Measurements from ENCODE around the gene CNBP.
"Not testable (repeated sequence)": the region's sequence is repeated elsewhere in the genome, so short reads cannot be mapped to it uniquely, and the experiment has no call there.

CNBP gene

GRCh38 chr3:129184784-129185542, 1.3 kb upstream of the CNBP start:
- DNase-seq (ENCODE audit: low read depth in 2 of 2) = not testable (repeated sequence)

DNA sequence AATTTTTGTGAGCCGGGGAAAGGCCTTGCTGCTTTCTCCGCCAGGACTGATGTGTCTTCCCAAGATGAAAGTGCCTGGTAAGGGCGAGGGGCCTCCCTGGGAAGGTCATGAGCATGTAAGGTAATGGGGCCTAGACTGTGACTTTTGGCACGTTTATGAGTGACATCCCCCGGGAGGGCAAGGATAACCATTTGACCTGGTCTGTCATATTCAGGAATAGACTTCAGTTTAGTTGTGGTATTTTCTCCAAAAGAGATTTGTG, 631 bp upstream of the CNBP start:
- no peak for DNase-seq (ENCODE audit: low read depth in 2 of 2)

GRCh38 chr3:129182390-129183185, 1.1 kb downstream of the CNBP start:
- DNase-seq (ENCODE audit: low read depth in 2 of 2) = no peak

DNA sequence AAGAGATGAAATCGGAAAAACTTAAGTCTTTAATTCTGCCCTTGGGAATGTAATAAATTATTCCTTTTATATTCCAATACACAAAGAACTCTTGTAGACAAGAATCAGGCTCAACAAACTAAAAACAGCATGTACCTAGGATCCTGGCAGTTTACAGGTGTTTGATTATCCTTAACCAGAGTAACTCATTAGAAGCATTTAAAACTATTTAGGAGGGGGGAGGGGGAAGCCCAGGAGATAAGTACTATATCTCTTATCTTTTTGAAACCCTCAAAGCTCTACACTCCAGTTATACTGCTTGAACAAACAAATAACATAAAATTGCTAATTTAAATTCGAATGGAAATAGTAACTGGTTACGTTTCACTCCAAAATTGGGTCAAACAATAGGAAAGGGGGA, 1.9 kb downstream of the CNBP start:
- no peak for DNase-seq (ENCODE audit: low read depth in 2 of 2)

GRCh38 chr3:129180461-129180860, 3.2 kb downstream of the CNBP start:
- no peak for DNase-seq (ENCODE audit: low read depth in 2 of 2)

GRCh38 chr3:129176051-129176450, 7.6 kb downstream of the CNBP start:
- DNase-seq (ENCODE audit: low read depth in 2 of 2) = no peak

DNA sequence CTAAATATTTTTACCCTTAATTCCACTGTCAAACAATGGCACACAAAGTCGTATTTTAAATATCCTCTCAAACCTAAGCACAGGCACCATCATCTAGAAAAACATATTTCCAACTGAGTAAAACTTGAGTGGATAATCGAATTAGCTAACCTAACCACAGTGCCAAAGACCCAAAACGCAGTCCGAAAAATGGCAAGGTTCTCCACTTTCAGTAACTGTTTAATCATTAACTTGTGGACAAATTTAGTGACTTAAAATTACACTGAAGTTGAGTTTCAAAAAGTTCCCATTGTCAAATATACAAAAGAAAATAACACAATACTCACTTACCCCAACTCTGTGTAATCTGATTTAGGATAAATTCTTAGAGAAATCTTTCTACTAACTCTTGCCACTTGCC, 10.0 kb downstream of the CNBP start:
- DNase-seq (ENCODE audit: low read depth in 2 of 2) = no peak

DNA sequence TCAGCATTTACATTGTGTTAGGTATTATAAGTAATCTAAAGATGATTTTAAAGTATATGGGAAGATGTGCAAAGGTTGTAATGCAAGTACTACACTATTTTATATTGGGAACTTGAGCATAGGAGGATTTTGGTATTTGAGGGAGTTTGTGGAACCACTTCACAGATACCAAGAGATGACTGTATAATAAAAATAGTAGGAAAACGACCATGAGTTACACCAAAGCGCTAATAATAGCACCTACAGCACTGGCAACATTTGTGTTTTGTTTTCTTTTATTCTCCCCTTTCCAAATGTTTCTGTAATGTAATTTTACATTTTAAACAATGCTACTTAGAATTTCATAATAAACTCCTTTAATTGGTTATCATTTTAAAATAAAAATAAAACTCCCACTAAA, 10.5 kb downstream of the CNBP start:
- DNase-seq (ENCODE audit: low read depth in 2 of 2) = no peak

- no peak for DNase-seq (ENCODE audit: low read depth in 2 of 2)
Measured at GRCh38 chr3:129166579-129167332, 16.9 kb downstream of the CNBP start.

DNA sequence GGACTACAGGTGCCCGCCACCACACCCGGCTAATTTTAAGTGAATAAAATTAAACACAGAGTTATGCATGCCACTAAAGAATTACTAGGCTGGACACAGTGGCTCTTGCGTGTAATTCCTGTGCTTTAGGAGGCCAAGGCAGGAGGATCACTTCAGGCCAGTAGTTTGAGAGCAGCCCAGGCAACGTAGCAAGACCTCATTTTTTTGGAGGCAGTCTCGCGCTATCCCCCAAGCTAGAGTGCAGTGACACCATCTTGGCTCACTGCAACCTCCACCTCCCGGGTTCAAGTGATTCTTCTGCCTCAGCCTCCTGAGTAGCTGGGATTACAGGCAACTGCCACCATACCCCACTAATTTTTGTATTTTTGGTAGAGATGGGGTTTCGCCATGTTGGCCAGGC, 18.1 kb downstream of the CNBP start:
- not testable (repeated sequence) for DNase-seq (ENCODE audit: low read depth in 2 of 2)

- no peak for DNase-seq (ENCODE audit: low read depth in 2 of 2)
Measured at GRCh38 chr3:129164500-129164899, 19.2 kb downstream of the CNBP start.

- no peak for DNase-seq (ENCODE audit: low read depth in 2 of 2)
Measured at GRCh38 chr3:129162729-129163579, 20.7 kb downstream of the CNBP start.

DNA sequence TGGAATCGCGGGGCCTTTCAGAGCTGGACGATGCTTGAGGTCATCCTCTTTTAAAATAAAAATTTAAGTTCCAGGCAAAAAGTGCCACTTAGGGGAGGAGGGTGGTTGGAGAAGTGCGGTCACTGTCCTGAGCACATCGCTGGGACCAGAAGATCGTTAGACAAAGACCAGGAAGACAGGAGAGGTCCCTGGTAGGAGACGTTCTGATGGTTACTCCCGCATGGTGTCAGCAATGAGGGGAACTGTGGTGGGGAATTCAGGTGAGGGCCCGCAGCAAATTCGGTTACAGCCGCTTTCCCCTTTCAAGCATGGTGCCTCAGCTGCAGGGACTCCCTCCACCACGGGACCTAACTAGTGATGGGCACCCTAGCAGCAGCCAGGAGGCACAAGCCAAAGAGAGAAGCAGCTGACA, 21.8 kb downstream of the CNBP start:
- DNase-seq (ENCODE audit: low read depth in 2 of 2) = no peak

DNA sequence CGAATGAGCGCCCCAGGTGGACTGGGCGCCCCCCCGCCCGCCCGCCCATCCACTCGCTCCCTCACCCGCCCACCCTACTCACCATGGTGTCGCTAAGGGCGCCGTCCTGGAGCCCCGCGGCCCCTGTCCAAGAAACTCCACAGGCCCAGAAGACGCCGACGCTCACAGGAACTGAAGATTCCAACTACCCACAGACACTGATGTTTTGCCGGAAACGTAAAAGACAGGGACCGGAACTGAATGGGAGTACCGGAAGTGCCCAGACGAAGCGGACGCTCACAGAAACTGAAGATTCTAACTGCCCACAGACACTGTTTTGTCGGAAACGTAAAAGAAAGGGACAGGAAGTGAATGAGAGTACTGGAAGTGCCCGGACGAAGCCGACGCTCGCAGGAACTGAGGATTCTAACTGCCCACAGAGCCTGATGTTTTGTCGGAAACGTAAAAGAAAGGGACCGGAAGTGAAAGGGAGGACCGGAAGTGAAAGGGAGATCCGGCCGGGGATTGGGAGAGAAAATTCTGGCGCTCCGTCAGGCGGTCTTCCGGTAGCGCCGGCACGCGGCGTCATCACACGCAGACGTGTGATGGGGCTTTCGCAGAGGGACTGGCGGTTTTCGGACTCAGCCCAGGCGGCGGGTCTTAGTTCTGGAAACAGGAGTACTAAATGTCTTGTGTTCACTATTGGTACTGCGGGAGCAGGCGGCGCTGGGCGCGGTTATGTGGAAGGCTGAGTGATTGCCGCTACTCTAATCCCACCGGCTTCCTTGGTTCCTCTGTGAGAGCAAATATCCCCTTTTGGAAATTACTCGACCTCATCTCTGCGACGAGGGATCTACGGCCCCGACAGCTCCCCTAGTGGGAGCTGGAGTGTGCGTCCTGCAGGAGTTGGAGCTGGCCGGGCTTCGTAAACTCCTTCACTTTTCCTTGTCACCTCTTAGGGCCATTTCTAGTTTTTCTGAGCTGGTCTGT, 22.5 kb downstream of the CNBP start, which contains the start of gene ISY1:
Gene ISY1 (minus strand): TSS at position 173 of the 969 bp plus-strand sequence. CDS start 88 bp downstream, at position 85.
- peak; percentile 60 to 64 for DNase-seq (ENCODE audit: low read depth in 2 of 2)

GRCh38 chr3:129144786-129145185, 38.9 kb downstream of the CNBP start:
- DNase-seq (ENCODE audit: low read depth in 2 of 2) = no peak

DNA sequence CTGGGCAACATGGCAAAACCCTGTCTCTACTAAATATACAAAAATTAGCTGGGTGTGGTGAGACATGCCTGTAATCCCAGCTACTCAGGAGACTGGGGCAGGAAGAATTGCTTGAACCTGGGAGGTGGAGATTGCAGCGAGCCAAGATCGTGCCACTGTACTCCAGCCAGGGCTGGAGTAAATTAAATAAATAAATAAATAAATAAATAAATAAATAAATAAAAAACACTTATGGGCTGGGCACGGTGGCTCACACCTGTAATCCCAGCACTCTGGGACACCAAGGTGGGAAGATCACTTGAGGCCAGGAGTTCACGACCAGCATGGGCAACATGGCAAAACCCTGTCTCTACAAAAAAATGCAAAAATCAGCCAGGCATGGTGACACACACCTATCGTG, 42.7 kb downstream of the CNBP start:
- not testable (repeated sequence) for DNase-seq (ENCODE audit: low read depth in 2 of 2)

- no peak for DNase-seq (ENCODE audit: low read depth in 2 of 2)
Measured at GRCh38 chr3:129139911-129140310, 43.8 kb downstream of the CNBP start.

DNA sequence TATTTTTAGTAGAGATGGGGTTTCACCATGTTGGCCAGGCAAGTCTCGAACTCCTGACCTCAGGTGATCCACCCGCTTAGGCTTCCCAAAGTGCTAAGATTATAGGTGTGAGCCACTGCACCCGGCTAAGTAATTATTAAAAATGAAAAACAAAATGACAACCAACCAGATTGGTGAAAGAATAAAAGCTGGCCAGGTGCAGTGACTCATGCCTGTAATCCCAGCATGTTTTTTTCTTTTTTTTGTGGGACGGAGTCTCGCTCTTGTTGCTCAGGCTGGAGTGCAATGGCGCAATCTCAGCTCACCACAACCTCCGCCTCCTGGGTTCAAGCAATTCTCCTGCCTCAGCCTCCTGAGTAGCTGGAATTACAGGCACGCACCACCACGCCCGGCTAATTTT, 47.4 kb downstream of the CNBP start:
- not testable (repeated sequence) for DNase-seq (ENCODE audit: low read depth in 2 of 2)

GRCh38 chr3:129132097-129132866, 51.4 kb downstream of the CNBP start:
- DNase-seq (ENCODE audit: low read depth in 2 of 2) = no peak

Measured in stimulated activated CD4-positive, alpha-beta T cell treated with anti-CD3 and anti-CD28 coated beads, Interleukin-1b, Interleukin-23, amount 100 ng/mL, for 1 hour (primary cell).